HepG2 (cell line): Measurements from ENCODE around the gene SEMA6B. TPM values are rescaled to one million over a fixed set of nuclear protein-coding genes. Genes with fewer than 3 reads are reported as not detected.

Source experiments
- GATA4 ChIP-seq: sonication (generic); IDR thresholded peaks from 2 replicates; pipeline ENCODE4 v1.6.1; 2016; ENCODE audit warnings: antibody characterized with exemption, low read depth, borderline replicate concordance
- HOXA7 ChIP-seq: sonication (generic); formaldehyde crosslinking; IDR thresholded peaks from 2 replicates; pipeline ENCODE4 v1.8.1; 2022; ENCODE audit warnings: mild to moderate bottlenecking, missing genetic modification reagents, moderate library complexity
- KLF13 ChIP-seq: sonication (generic); formaldehyde crosslinking; IDR thresholded peaks from 2 replicates; pipeline ENCODE4 v1.4.0; 2020; ENCODE audit warnings: mild to moderate bottlenecking, missing genetic modification reagents
- MBD4 ChIP-seq: IDR thresholded peaks from 2 replicates; pipeline ENCODE4 v1.6.1; 2012; ENCODE audit warnings: low read length, inconsistent platforms, borderline replicate concordance
- MED13 ChIP-seq: sonication (generic); formaldehyde crosslinking; IDR thresholded peaks from 2 replicates; pipeline ENCODE4 v1.5.0; 2020; ENCODE audit warnings: missing genetic modification reagents
- NBN ChIP-seq: fragments of 450-650 bp; conservative IDR thresholded peaks from 2 replicates; pipeline ENCODE4 v1.6.1; 2017
- PAF1 ChIP-seq: IDR thresholded peaks from 2 replicates; pipeline ENCODE4 v1.6.1; 2016; ENCODE audit warnings: missing genetic modification reagents, missing compliant biosample characterization
- PRDM4 ChIP-seq: sonication (generic); formaldehyde crosslinking; IDR thresholded peaks from 2 replicates; pipeline ENCODE4 v1.9.0; 2021; ENCODE audit warnings: missing genetic modification reagents, borderline replicate concordance
- PTBP1 ChIP-seq: fragments of 200-400 bp; formaldehyde crosslinking; IDR thresholded peaks from 2 replicates; pipeline ENCODE4 v1.6.1; 2018; ENCODE audit warnings: low read length, low read depth; ENCODE audit not compliant: poor library complexity, severe bottlenecking
- RFX5 ChIP-seq: IDR thresholded peaks from 2 replicates; pipeline ENCODE4 v1.6.1; 2011; ENCODE audit warnings: low read depth, low read length, improper control_type of control experiment
- SMAD1 ChIP-seq: sonication (generic); formaldehyde crosslinking; IDR thresholded peaks from 2 replicates; pipeline ENCODE4 v1.4.0; 2020; ENCODE audit warnings: missing genetic modification reagents, low read depth, mild to moderate bottlenecking, borderline replicate concordance
- STAG1 ChIP-seq: sonication (generic); formaldehyde crosslinking; IDR thresholded peaks from 2 replicates; pipeline ENCODE4 v1.4.0; 2020; ENCODE audit warnings: missing genetic modification reagents
- ZFP36 ChIP-seq: fragments of 150-350 bp; IDR thresholded peaks from 2 replicates; pipeline ENCODE4 v1.6.1; 2018; ENCODE audit warnings: borderline replicate concordance, low read length, low read depth; ENCODE audit not compliant: partially characterized antibody
- ZNF205 ChIP-seq: IDR thresholded peaks from 2 replicates; pipeline ENCODE4 v1.6.1; 2018; ENCODE audit warnings: missing biosample characterization, missing genetic modification reagents
- ZNF251 ChIP-seq: sonication (generic); formaldehyde crosslinking; IDR thresholded peaks from 2 replicates; pipeline ENCODE4 v1.9.0; 2021; ENCODE audit warnings: mild to moderate bottlenecking, missing genetic modification reagents
- ZNF260 ChIP-seq: sonication (generic); formaldehyde crosslinking; IDR thresholded peaks from 2 replicates; pipeline ENCODE4 v1.4.0; 2020; ENCODE audit warnings: missing genetic modification reagents, low read depth, mild to moderate bottlenecking, borderline replicate concordance
- ZNF570 ChIP-seq: sonication (generic); formaldehyde crosslinking; IDR thresholded peaks from 2 replicates; pipeline ENCODE4 v1.4.0; 2020; ENCODE audit warnings: mild to moderate bottlenecking, missing genetic modification reagents, borderline replicate concordance
- ZNF776 ChIP-seq: sonication (generic); formaldehyde crosslinking; IDR thresholded peaks from 2 replicates; pipeline ENCODE4 v1.4.0; 2020; ENCODE audit warnings: mild to moderate bottlenecking, missing genetic modification reagents
- ZNF792 ChIP-seq: IDR thresholded peaks from 2 replicates; pipeline ENCODE4 v1.6.1; 2016
- polyA plus RNA-seq, 8 experiments: library from polyadenylated mRNA; depleted of rRNA in 3 of 8; stranded (reverse) in 7 of 8; unstranded in 1 of 8; fragments of >200 nt; fragmentation: Illumina TruSeq in 4 of 8; extraction: Trizol in 4 of 8; gene quantifications; 2 replicates each; pipeline versions ENCODE4 v1.2.1 to v1.2.3, GENCODE V29; 2011 to 2016; ENCODE audit warnings: low read depth in 4 of 8, missing spikeins in 1 of 8, mixed read lengths in 1 of 8; ENCODE audit not compliant: insufficient read depth in 1 of 8
- total RNA-seq, 5 experiments: library from RNA; depleted of rRNA; stranded (reverse); fragments of >200 nt; fragmentation: Illumina TruSeq; extraction: Trizol; gene quantifications; 2 replicates each; pipeline ENCODE4 v1.2.3, GENCODE V29; 2016; ENCODE audit warnings: low read depth in 1 of 5
- TF ChIP-seq, protein P1 (sequence below), 2 experiments: sonication (generic) in 1 of 2; formaldehyde crosslinking in 1 of 2; IDR thresholded peaks; 2 replicates each; pipeline versions ENCODE4 v1.6.1 to v1.9.0; 2014 to 2022; ENCODE audit warnings: antibody characterized with exemption in 1 of 2, borderline replicate concordance in 1 of 2, inconsistent platforms in 1 of 2, low read depth in 1 of 2, missing genetic modification reagents in 1 of 2
- TF ChIP-seq, protein P2 (sequence below): fragments of 450-650 bp; IDR thresholded peaks from 2 replicates; pipeline ENCODE4 v1.6.1; 2017; ENCODE audit warnings: mild to moderate bottlenecking

Gene SEMA6B
- total and polyA plus RNA-seq, 2 of the 13 experiments (the other 11 are each of a cell fraction or from before 2014, with no cell fraction given), result 45.5 to 67.1 TPM

DNA sequence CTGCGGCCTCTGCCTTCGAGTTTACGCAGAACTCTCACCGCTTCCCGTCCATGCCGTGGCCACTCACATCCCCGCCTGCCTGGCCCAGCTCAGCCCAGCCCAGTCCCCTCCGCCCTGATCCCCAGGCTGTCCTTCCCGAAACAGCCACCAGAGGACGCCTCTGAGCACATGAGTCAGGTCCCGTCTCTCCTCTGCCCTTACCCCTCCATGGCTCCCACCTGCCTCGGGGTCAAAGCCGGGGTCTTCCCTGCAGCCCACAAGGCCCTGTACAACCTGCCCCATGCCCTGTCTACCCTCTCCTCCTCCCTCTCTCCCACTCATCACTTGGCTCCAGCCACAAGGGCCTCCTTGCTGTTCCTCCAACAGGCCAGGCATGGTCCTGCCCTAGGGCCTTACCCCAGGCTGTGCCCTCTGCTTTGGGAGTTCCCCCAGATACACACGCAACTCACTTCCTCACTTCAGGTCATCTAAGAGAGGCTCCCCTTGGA is 8.1 kb upstream of the SEMA6B start (continued):
- TF ChIP-seq HOXA7 (no peak), RFX5 (no peak), MBD4 (no peak), ZNF205 (CRISPR knock-in tag) (no peak), ZNF251 (CRISPR knock-in tag) (no peak), PRDM4 (CRISPR knock-in tag) (no peak), PTBP1 (peak; percentile 78), PAF1 (CRISPR knock-in tag) (no peak), SMAD1 (CRISPR knock-in tag) (no peak), ZNF570 (CRISPR knock-in tag) (no peak), ZNF776 (CRISPR knock-in tag) (0 out of 2 replicates have a peak, but pooled peaks have one; percentile 21), ZFP36 (peak; percentile 92), NBN (no peak), MED13 (CRISPR knock-in tag) (no peak), ZNF260 (CRISPR knock-in tag) (no peak), KLF13 (CRISPR knock-in tag) (no peak), ZNF792 (CRISPR knock-in tag) (no peak), GATA4 (no peak), STAG1 (peak; percentile 59)
- TF ChIP-seq, protein P1, sequence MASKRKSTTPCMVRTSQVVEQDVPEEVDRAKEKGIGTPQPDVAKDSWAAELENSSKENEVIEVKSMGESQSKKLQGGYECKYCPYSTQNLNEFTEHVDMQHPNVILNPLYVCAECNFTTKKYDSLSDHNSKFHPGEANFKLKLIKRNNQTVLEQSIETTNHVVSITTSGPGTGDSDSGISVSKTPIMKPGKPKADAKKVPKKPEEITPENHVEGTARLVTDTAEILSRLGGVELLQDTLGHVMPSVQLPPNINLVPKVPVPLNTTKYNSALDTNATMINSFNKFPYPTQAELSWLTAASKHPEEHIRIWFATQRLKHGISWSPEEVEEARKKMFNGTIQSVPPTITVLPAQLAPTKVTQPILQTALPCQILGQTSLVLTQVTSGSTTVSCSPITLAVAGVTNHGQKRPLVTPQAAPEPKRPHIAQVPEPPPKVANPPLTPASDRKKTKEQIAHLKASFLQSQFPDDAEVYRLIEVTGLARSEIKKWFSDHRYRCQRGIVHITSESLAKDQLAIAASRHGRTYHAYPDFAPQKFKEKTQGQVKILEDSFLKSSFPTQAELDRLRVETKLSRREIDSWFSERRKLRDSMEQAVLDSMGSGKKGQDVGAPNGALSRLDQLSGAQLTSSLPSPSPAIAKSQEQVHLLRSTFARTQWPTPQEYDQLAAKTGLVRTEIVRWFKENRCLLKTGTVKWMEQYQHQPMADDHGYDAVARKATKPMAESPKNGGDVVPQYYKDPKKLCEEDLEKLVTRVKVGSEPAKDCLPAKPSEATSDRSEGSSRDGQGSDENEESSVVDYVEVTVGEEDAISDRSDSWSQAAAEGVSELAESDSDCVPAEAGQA (IDR thresholded peaks at IDR 0.05; ENCODE audit: low read depth), result no peak
- TF ChIP-seq, protein P1 (CRISPR knock-in tag; IDR thresholded peaks at IDR 0.05; ENCODE audit: borderline replicate concordance), result no peak
- TF ChIP-seq, protein P2, sequence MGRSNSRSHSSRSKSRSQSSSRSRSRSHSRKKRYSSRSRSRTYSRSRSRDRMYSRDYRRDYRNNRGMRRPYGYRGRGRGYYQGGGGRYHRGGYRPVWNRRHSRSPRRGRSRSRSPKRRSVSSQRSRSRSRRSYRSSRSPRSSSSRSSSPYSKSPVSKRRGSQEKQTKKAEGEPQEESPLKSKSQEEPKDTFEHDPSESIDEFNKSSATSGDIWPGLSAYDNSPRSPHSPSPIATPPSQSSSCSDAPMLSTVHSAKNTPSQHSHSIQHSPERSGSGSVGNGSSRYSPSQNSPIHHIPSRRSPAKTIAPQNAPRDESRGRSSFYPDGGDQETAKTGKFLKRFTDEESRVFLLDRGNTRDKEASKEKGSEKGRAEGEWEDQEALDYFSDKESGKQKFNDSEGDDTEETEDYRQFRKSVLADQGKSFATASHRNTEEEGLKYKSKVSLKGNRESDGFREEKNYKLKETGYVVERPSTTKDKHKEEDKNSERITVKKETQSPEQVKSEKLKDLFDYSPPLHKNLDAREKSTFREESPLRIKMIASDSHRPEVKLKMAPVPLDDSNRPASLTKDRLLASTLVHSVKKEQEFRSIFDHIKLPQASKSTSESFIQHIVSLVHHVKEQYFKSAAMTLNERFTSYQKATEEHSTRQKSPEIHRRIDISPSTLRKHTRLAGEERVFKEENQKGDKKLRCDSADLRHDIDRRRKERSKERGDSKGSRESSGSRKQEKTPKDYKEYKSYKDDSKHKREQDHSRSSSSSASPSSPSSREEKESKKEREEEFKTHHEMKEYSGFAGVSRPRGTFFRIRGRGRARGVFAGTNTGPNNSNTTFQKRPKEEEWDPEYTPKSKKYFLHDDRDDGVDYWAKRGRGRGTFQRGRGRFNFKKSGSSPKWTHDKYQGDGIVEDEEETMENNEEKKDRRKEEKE, result no peak
